Measurements from ENCODE around the gene G6PD.

DNA sequence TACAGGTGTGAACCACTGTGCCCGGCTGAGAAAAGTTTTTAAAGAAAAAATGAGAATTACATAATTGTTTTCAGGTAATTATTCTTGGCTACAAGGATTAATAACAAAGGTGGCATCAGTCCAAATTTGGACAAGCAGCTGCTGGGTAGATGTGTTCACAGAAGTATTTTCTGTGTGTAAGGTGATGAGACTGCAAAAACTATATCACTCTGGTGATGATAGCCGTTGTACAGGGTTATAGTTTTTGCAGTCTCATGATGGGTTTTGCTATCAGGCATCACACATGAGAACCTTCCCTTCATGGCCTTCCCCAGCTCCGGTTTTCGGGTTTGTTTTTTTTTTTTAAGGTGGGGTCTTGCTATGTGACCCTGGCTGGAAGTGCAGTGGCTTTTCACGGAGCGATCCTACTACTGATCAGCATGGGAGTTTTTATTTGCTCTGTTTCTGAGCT, 51.1 kb downstream of the G6PD start:
- TF ChIP-seq CTCF (IDR thresholded peaks at IDR 0.05): no peak
- TF ChIP-seq, protein P1, sequence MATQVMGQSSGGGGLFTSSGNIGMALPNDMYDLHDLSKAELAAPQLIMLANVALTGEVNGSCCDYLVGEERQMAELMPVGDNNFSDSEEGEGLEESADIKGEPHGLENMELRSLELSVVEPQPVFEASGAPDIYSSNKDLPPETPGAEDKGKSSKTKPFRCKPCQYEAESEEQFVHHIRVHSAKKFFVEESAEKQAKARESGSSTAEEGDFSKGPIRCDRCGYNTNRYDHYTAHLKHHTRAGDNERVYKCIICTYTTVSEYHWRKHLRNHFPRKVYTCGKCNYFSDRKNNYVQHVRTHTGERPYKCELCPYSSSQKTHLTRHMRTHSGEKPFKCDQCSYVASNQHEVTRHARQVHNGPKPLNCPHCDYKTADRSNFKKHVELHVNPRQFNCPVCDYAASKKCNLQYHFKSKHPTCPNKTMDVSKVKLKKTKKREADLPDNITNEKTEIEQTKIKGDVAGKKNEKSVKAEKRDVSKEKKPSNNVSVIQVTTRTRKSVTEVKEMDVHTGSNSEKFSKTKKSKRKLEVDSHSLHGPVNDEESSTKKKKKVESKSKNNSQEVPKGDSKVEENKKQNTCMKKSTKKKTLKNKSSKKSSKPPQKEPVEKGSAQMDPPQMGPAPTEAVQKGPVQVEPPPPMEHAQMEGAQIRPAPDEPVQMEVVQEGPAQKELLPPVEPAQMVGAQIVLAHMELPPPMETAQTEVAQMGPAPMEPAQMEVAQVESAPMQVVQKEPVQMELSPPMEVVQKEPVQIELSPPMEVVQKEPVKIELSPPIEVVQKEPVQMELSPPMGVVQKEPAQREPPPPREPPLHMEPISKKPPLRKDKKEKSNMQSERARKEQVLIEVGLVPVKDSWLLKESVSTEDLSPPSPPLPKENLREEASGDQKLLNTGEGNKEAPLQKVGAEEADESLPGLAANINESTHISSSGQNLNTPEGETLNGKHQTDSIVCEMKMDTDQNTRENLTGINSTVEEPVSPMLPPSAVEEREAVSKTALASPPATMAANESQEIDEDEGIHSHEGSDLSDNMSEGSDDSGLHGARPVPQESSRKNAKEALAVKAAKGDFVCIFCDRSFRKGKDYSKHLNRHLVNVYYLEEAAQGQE (IDR thresholded peaks at IDR 0.05; ENCODE audit: insufficient read depth in 1 of 2, low read depth in 2 of 2, low read length in 1 of 2): no peak
- no peak for TF ChIP-seq POLR2AphosphoS5 (IDR thresholded peaks at IDR 0.05; ENCODE audit: low read depth, low read length)

Measured in Panc1 (cell line).